ENCODE measurements around the gene CCL5. TPM values are rescaled to one million over a fixed set of nuclear protein-coding genes. Genes with fewer than 3 reads are reported as not detected.

CCL5 gene
- total RNA-seq: not detected in 2 replicates

- no peaks in the 10 kb centered on the region for H3K36me3 ChIP-seq (ENCODE audit: control insufficient read depth, insufficient read depth, low read length)
- no peaks in the 10 kb centered on the region for H3K27me3 ChIP-seq (ENCODE audit: control insufficient read depth, insufficient read depth, low read length)
- H3K4me3 ChIP-seq (ENCODE audit: low read depth, low read length): no peak within 1 kb of the TSS
- TF ChIP-seq CTCF (IDR thresholded peaks at IDR 0.05; ENCODE audit: insufficient read depth, low read length, poor library complexity, severe bottlenecking): no peak
- DNase-seq (ENCODE audit: low read depth): no peak
These were observed at the start of gene CCL5 for GRCh38 chr17:35879773-35880654. Gene CCL5 (minus strand): TSS chr17:35880360.

GRCh38 chr17:35927714-35928113 is 47.6 kb upstream of the CCL5 start:
- Histone ChIP-seq H3K4me3 (ENCODE audit: low read depth, low read length) (no peak overlapping the region), H3K36me3 (ENCODE audit: control insufficient read depth, insufficient read depth, low read length) (no peaks in the 10 kb centered on the region), H3K27me3 (ENCODE audit: control insufficient read depth, insufficient read depth, low read length) (no peaks in the 10 kb centered on the region)
- TF ChIP-seq CTCF (IDR thresholded peaks at IDR 0.05; ENCODE audit: insufficient read depth, low read length, poor library complexity, severe bottlenecking): no peak
- DNase-seq (ENCODE audit: low read depth): no peak

DNA sequence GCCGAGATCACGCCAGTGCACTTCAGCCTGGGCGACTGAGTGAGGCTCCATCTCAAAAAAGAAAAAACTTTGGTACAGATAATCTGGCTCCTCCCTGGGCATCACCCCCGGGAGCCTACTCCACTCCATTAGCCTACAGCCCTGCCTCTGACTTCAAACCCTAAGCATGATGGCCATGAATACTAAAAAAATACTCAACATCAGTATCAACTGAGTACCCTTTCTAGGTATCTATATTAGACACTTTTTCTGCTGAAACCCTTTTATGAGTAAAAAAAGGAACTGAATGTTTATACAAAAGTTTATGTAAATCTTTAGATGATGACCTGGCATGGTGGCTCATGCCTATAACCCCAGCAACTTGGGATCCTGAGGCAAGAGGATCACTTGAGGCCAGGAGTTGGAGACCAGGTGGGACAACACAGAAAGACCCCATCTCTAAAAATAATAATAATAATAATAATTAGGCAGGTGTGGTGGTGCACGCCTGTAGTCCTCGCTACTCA is 43.5 kb upstream of the CCL5 start:
- no peaks in the 10 kb centered on the region for H3K36me3 ChIP-seq (ENCODE audit: control insufficient read depth, insufficient read depth, low read length)
- TF ChIP-seq CTCF (IDR thresholded peaks at IDR 0.05; ENCODE audit: insufficient read depth, low read length, poor library complexity, severe bottlenecking): no peak
- DNase-seq (ENCODE audit: low read depth): no peak
- no peaks in the 10 kb centered on the region for H3K27me3 ChIP-seq (ENCODE audit: control insufficient read depth, insufficient read depth, low read length)
- no peak overlapping the region for H3K4me3 ChIP-seq (ENCODE audit: low read depth, low read length)

- no peak for DNase-seq (ENCODE audit: low read depth)
- TF ChIP-seq CTCF (IDR thresholded peaks at IDR 0.05; ENCODE audit: insufficient read depth, low read length, poor library complexity, severe bottlenecking): no peak
- Histone ChIP-seq H3K27me3 (ENCODE audit: control insufficient read depth, insufficient read depth, low read length) (no peaks in the 10 kb centered on the region), H3K36me3 (ENCODE audit: control insufficient read depth, insufficient read depth, low read length) (no peaks in the 10 kb centered on the region), H3K4me3 (ENCODE audit: low read depth, low read length) (no peak overlapping the region)
These were observed 40.1 kb upstream of the CCL5 start for GRCh38 chr17:35920229-35920628.

GRCh38 chr17:35918665-35919064 is 38.5 kb upstream of the CCL5 start:
- TF ChIP-seq CTCF (IDR thresholded peaks at IDR 0.05; ENCODE audit: insufficient read depth, low read length, poor library complexity, severe bottlenecking): no peak
- Histone ChIP-seq H3K27me3 (ENCODE audit: control insufficient read depth, insufficient read depth, low read length) (no peaks in the 10 kb centered on the region), H3K4me3 (ENCODE audit: low read depth, low read length) (no peak overlapping the region), H3K36me3 (ENCODE audit: control insufficient read depth, insufficient read depth, low read length) (no peaks in the 10 kb centered on the region)
- DNase-seq (ENCODE audit: low read depth): no peak

Measured in kidney epithelial cell (primary cell).